ENCODE results near the gene NCF4. TPM values are rescaled to one million over a fixed set of nuclear protein-coding genes. Genes with fewer than 3 reads are reported as not detected.

Gene NCF4
- total RNA-seq (ENCODE audit: low replicate concordance) = not detected in 2 replicates

DNA sequence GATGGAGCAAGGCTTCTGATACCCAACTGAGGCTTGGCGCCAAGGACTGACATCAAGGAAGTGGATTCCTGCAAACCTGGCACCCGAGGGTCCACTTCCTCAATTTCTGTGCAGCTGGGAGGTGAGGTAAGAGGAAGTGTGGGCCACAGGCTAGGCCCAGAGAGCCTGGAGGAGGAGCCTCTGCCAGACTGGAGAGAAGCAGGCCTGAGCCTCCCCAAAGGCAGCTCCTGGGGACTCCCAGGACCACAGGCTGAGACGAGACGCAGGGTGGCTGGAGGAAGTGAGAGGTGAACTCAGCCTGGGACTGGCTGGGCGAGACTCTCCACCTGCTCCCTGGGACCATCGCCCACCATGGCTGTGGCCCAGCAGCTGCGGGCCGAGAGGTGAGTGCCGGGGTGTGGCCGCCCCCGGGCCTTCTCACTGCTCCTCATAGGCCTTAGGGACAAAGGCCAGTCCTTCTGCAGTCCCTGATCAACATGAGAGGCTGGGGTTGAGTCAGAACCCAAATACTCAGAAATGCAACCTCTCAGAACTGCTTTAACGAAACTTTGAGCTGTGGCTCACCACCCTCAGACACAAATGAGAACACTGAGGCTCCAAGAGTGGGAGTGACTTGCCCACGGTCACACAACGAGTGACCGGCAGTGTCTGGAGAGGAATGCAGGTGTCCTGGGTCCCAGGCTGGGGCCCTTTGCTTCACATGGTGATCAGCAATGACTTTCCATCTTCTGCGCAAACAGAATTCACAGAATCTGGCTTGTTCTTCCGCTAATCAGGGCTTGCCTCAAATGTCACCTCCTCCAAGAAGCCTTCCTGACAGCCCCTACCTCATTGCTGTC, at the start of gene NCF4:
Gene NCF4 (plus strand): TSS at position 186 of the 839 bp plus-strand sequence. CDS start 166 bp downstream, at position 352.
- no peak within 1 kb of the TSS for H3K4me3 ChIP-seq (ENCODE audit: low read depth, low read length)
- TF ChIP-seq, protein P1, sequence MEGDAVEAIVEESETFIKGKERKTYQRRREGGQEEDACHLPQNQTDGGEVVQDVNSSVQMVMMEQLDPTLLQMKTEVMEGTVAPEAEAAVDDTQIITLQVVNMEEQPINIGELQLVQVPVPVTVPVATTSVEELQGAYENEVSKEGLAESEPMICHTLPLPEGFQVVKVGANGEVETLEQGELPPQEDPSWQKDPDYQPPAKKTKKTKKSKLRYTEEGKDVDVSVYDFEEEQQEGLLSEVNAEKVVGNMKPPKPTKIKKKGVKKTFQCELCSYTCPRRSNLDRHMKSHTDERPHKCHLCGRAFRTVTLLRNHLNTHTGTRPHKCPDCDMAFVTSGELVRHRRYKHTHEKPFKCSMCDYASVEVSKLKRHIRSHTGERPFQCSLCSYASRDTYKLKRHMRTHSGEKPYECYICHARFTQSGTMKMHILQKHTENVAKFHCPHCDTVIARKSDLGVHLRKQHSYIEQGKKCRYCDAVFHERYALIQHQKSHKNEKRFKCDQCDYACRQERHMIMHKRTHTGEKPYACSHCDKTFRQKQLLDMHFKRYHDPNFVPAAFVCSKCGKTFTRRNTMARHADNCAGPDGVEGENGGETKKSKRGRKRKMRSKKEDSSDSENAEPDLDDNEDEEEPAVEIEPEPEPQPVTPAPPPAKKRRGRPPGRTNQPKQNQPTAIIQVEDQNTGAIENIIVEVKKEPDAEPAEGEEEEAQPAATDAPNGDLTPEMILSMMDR (IDR thresholded peaks at IDR 0.05; ENCODE audit: insufficient read depth, low read length) = no peak
- no peak for DNase-seq (ENCODE audit: low read depth)

DNA sequence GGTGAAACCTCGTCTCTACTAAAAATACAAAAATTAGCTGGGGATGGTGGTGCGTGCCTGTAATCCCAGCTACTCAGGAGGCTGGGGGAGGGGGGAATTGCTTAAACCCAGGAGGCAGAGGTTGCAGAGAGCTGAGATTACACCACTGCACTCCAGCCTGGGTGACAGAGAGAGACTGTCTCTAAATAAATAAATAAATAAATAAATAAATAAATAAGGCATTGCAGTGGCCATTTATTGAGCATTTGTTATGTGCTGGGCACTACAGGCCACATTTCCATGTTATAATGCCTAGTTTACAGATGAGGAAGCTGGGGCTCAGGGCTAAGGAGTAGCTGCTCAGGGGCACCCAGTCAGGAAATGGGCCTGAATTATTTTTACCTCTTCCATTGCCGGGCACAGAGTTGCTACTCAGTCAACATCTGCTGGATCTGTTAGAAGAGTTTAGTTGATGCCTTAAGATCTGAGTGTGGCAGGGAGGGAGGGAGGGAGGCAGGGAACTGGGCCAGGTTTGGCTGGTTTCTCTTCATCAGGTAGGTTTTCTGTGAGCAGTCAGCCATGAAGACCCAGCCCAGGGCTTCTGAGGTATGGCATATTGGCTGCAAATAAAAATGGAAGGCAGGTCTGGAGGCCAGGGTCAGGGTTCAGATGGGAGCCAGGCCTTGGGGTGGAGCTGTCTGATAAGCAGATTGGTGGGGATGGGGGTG, 49.6 kb upstream of the NCF4 start:
- TF ChIP-seq, protein P1 (IDR thresholded peaks at IDR 0.05; ENCODE audit: insufficient read depth, low read length) = no peak
- H3K4me3 ChIP-seq (ENCODE audit: low read depth, low read length) = no peak overlapping the region
- DNase-seq (ENCODE audit: low read depth) = no peak

DNA sequence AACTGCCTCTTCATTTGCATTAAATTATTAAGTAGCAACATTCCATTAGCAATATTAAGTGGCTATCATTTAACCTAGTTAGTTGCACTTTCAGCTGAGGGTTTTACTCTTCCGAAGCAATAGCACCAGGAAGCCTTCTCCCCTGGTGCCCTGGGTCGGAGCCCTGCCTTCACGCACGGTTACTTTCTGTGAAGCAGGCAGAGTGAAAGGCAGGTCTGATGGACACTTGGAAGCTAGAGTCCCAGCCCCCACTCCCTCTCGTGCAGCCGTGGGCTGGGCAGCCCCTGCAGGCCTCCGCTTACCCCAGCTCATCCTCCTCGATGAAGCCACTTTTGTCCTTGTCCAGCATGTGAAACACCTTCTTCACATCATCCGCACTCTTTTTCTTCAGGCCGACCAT, 46.0 kb upstream of the NCF4 start:
- no peak overlapping the region for H3K4me3 ChIP-seq (ENCODE audit: low read depth, low read length)
- DNase-seq (ENCODE audit: low read depth) = no peak
- TF ChIP-seq, protein P1 (IDR thresholded peaks at IDR 0.05; ENCODE audit: insufficient read depth, low read length) = no peak

DNA sequence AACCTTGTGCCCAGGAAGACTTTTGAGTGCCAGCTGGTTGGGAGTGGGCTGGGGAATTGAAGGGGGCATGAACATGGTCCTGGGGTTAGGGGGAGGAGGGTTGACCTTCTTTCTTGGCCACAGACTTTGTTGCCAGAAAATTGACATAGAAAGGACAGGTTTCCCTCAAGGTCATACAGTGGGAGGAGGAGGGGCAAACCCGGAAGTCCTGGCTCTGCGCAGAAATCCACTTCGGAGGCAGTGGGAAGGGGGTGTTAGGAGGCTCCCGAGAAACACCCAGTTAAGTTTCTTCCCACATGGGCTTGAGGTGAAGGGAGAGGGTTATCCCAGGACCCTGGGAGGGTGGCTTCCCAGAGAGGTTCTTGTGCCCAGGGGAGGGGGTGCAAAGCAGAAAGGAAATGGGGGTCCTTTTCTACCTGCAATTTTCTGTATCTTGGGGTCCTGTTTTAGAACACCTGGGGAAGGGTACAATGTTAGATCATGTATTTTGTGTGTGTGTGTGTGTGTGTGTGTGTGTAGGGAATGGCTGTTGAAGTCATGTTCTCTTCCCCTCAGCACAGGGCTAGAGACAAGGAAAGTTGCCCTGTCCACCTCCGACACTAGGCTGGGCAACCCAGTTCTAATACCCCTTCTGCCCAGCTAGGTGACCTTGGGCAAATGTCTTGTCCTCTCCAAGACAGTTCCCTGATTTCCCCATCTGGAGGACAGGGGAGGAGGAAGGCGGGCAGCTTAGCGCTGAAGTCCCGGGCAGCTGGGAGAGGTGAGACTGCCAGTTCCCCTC, 45.1 kb upstream of the NCF4 start:
- TF ChIP-seq, protein P1 (IDR thresholded peaks at IDR 0.05; ENCODE audit: insufficient read depth, low read length) = no peak
- no peak for DNase-seq (ENCODE audit: low read depth)
- H3K4me3 ChIP-seq (ENCODE audit: low read depth, low read length) = no peak overlapping the region

DNA sequence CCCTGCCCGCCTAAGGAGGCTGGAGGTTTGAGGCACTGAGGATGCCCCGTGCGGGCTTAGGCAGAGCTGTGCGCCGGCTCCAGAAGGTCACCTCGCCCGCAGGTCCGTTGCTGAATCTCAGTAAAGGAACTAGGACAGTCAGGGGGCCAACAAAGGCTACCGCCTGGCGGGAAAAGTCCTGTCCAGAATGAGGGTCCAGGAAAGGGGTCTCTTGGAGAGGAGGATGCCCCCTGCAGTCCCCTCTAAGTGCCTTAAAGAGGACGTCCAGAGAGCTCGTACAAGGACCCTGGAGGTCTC, 44.5 kb upstream of the NCF4 start:
- TF ChIP-seq, protein P1 (IDR thresholded peaks at IDR 0.05; ENCODE audit: insufficient read depth, low read length) = no peak
- DNase-seq (ENCODE audit: low read depth) = no peak
- H3K4me3 ChIP-seq (ENCODE audit: low read depth, low read length) = no peak overlapping the region

DNA sequence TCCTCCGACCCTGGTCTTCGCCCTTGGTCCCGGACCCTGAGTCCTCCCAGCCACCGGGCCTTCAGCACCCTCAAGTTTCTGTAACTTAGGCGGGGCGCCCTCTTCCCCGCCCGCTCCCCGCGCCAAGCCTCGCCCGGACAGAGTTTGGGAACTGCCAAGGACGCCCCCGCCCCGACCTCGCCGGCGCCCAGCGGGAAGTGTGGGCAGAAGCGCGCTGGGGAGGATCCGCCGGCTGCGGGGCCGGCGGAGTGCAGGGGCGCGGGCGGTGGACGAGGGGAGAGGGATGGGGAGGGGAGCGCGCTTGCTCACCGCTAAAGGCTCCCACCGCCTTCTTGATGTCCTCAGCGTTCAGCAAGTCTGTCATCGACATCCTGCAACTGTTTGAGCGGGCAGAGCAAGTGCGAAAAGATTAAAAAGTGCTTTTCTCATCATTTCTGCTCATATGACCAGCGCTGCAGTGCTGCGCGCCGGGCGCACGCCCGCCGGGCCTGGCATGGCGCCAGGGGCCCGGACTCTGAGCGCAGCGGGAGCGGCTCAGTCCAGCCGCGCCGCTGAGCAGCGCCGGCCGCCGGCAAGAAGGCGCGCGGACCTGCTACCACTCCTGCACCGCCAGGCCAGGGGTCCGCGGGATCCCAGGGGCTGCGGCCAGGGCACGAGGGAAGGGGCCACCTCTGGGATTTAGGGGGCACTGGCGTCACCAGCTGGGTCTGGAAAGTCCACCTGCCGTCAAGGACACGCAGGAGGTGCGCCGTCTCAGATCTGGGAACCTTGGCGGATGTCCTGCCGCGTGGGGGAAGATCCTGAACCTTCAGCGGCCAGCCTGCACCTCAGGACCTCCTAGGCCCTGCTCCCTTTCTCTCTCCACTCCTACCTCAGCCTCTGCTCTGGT, 43.9 kb upstream of the NCF4 start, which contains the start of gene PVALB:
Gene PVALB (minus strand): TSS at position 400 of the 889 bp plus-strand sequence. CDS start 30 bp downstream, at position 370.
- TF ChIP-seq, protein P1 (IDR thresholded peaks at IDR 0.05; ENCODE audit: insufficient read depth, low read length) = no peak
- no peak within 1 kb of the TSS for H3K4me3 ChIP-seq (ENCODE audit: low read depth, low read length)
- DNase-seq (ENCODE audit: low read depth) = peak; percentile 27

Data from fibroblast of the aortic adventitia (primary cell).